ENCODE results near the gene DTL.
A peak's percentile ranks its signal among the peaks of the same experiment; 100 is the strongest.

DTL gene

GRCh38 chr1:212078826-212079225 is 43.3 kb downstream of the DTL start:
- no peak overlapping the region for H3K4me3 ChIP-seq
- H3K27ac ChIP-seq = no peak overlapping the region

GRCh38 chr1:212082765-212083406 is 47.3 kb downstream of the DTL start:
- Histone ChIP-seq H3K27ac (no peak overlapping the region), H3K4me3 (no peak overlapping the region)

- H3K4me3 ChIP-seq = no peak overlapping the region
- H3K27ac ChIP-seq = no peak overlapping the region
Measured at GRCh38 chr1:212089560-212090163, 54.1 kb downstream of the DTL start.

- Histone ChIP-seq H3K27ac (no peak overlapping the region), H3K4me3 (no peak overlapping the region)
Measured at GRCh38 chr1:212091438-212092121, 56.0 kb downstream of the DTL start.

- H3K4me3 ChIP-seq = no peak overlapping the region
- no peak overlapping the region for H3K27ac ChIP-seq
Measured at GRCh38 chr1:212097360-212097759, 61.8 kb downstream of the DTL start.

GRCh38 chr1:212098310-212098709 is 62.8 kb downstream of the DTL start:
- H3K4me3 ChIP-seq = no peak overlapping the region
- no peak overlapping the region for H3K27ac ChIP-seq

GRCh38 chr1:212098771-212099170 is 63.2 kb downstream of the DTL start:
- Histone ChIP-seq H3K27ac (no peak overlapping the region), H3K4me3 (no peak overlapping the region)

GRCh38 chr1:212101251-212101650 is 65.7 kb downstream of the DTL start:
- Histone ChIP-seq H3K27ac (no peak overlapping the region), H3K4me3 (no peak overlapping the region)

GRCh38 chr1:212101735-212102134 is 66.2 kb downstream of the DTL start:
- Histone ChIP-seq H3K4me3 (no peak overlapping the region), H3K27ac (no peak overlapping the region)

- Histone ChIP-seq H3K27ac (peak overlapping the region in 4 of 21 experiments; percentile 27 to 54 (median 46)), H3K4me3 (no peak overlapping the region)
Measured at GRCh38 chr1:212104586-212105325, 69.2 kb downstream of the DTL start.

GRCh38 chr1:212106286-212106792 is 70.8 kb downstream of the DTL start:
- peak overlapping the region in 1 of 21 experiments; percentile 41 for H3K27ac ChIP-seq
- no peak overlapping the region for H3K4me3 ChIP-seq

- no peak overlapping the region for H3K4me3 ChIP-seq
- peak overlapping the region in 2 of 21 experiments; percentile 21 to 38 for H3K27ac ChIP-seq
Measured at GRCh38 chr1:212107481-212107880, 71.9 kb downstream of the DTL start.

- Histone ChIP-seq H3K27ac (peak overlapping the region in 3 of 21 experiments; percentile 7 to 38 (median 8)), H3K4me3 (no peak overlapping the region)
Measured at GRCh38 chr1:212108187-212108586, 72.6 kb downstream of the DTL start.

GRCh38 chr1:212108981-212109380 is 73.4 kb downstream of the DTL start:
- peak overlapping the region in 1 of 21 experiments; percentile 38 for H3K27ac ChIP-seq
- no peak overlapping the region for H3K4me3 ChIP-seq

GRCh38 chr1:212109728-212110127 is 74.2 kb downstream of the DTL start:
- Histone ChIP-seq H3K4me3 (no peak overlapping the region), H3K27ac (peak overlapping the region in 1 of 21 experiments; percentile 26)

GRCh38 chr1:212110617-212111016 is 75.1 kb downstream of the DTL start:
- Histone ChIP-seq H3K27ac (no peak overlapping the region), H3K4me3 (no peak overlapping the region)

GRCh38 chr1:212111536-212111935 is 76.0 kb downstream of the DTL start:
- H3K27ac ChIP-seq = no peak overlapping the region

GRCh38 chr1:212113706-212114105 is 78.2 kb downstream of the DTL start:
- Histone ChIP-seq H3K4me3 (no peak overlapping the region), H3K27ac (no peak overlapping the region)

More at GRCh38 chr1:212111536-212111935, 76.0 kb downstream of the DTL start:
- no peak overlapping the region for H3K4me3 ChIP-seq

GRCh38 chr1:212118167-212118871 is 82.8 kb downstream of the DTL start:
- H3K27ac ChIP-seq = no peak overlapping the region
- H3K4me3 ChIP-seq = no peak overlapping the region

- H3K27ac ChIP-seq = no peak overlapping the region
Measured at GRCh38 chr1:212118872-212119260, 83.3 kb downstream of the DTL start.

More at GRCh38 chr1:212118872-212119260, 83.3 kb downstream of the DTL start:
- H3K4me3 ChIP-seq = no peak overlapping the region

All from skin epidermis (tissue), 12 donors.